Nephron progenitor cell (in vitro differentiated cells): ENCODE data around the gene SLK.

Experiments
- DNase-seq: peaks from one replicate; pipeline ENCODE4 v3.0.0; 2021
- H3K27ac Mint-ChIP-seq: 2 replicates; pipeline ENCODE4 v1.8.0; 2021; ENCODE audit warnings: mild to moderate bottlenecking, moderate library complexity, mixed read lengths
- H3K27me3 Mint-ChIP-seq: 2 replicates; pipeline ENCODE4 v1.8.0; 2021; ENCODE audit warnings: mild to moderate bottlenecking, low read depth, mixed read lengths; ENCODE audit not compliant: poor library complexity
- H3K36me3 Mint-ChIP-seq: 2 replicates; pipeline ENCODE4 v1.8.0; 2021; ENCODE audit warnings: low read depth, mixed read lengths
- H3K4me1 Mint-ChIP-seq: 2 replicates; pipeline ENCODE4 v1.8.0; 2021; ENCODE audit warnings: mixed read lengths
- H3K4me3 Mint-ChIP-seq: 2 replicates; pipeline ENCODE4 v1.8.0; 2021; ENCODE audit warnings: mild to moderate bottlenecking, moderate library complexity, mixed read lengths
- H3K9me3 Mint-ChIP-seq: 2 replicates; pipeline ENCODE4 v1.8.0; 2021; ENCODE audit warnings: mild to moderate bottlenecking, moderate library complexity, mixed read lengths
- CTCF ChIP-seq: fragments of 200-600 bp; sonication (generic); IDR thresholded peaks from 2 replicates; pipeline ENCODE4 v1.5.0; 2021; ENCODE audit warnings: antibody characterized with exemption

Gene SLK

GRCh38 chr10:104033401-104033930 lies 66.5 kb downstream of the SLK start:
- H3K4me3 Mint-ChIP-seq = no peak overlapping the region
- peaks cover 28% of the 10 kb centered on the region for H3K36me3 Mint-ChIP-seq
- TF ChIP-seq CTCF = no peak
- peaks cover 6% of the 10 kb centered on the region for H3K27me3 Mint-ChIP-seq
- peak overlapping the region; percentile 77 for H3K27ac Mint-ChIP-seq
- no peaks in the 10 kb centered on the region for H3K9me3 Mint-ChIP-seq
- no peak for DNase-seq
- peaks cover 12% of the 10 kb centered on the region for H3K4me1 Mint-ChIP-seq

GRCh38 chr10:104033966-104034365 lies 67.0 kb downstream of the SLK start:
- DNase-seq = no peak
- Mint-ChIP-seq H3K27me3 (peaks cover 6% of the 10 kb centered on the region), H3K27ac (peak overlapping the region; percentile 77), H3K4me3 (no peak overlapping the region), H3K4me1 (peaks cover 12% of the 10 kb centered on the region), H3K9me3 (no peaks in the 10 kb centered on the region), H3K36me3 (peaks cover 23% of the 10 kb centered on the region)
- TF ChIP-seq CTCF = no peak

GRCh38 chr10:104034401-104035193 lies 67.7 kb downstream of the SLK start:
- H3K4me3 Mint-ChIP-seq = no peak overlapping the region
- peak overlapping the region; percentile 50 for H3K27ac Mint-ChIP-seq
- no peaks in the 10 kb centered on the region for H3K9me3 Mint-ChIP-seq
- DNase-seq = no peak
- peaks cover 20% of the 10 kb centered on the region for H3K36me3 Mint-ChIP-seq
- peaks cover 7% of the 10 kb centered on the region for H3K27me3 Mint-ChIP-seq
- H3K4me1 Mint-ChIP-seq = peaks cover 12% of the 10 kb centered on the region
- no peak for TF ChIP-seq CTCF

GRCh38 chr10:104035194-104036068 lies 68.5 kb downstream of the SLK start:
- no peak overlapping the region for H3K4me3 Mint-ChIP-seq
- peaks cover 18% of the 10 kb centered on the region for H3K36me3 Mint-ChIP-seq
- TF ChIP-seq CTCF = no peak
- no peaks in the 10 kb centered on the region for H3K9me3 Mint-ChIP-seq
- no peak for DNase-seq
- H3K27me3 Mint-ChIP-seq = peaks cover 9% of the 10 kb centered on the region
- peaks cover 12% of the 10 kb centered on the region for H3K4me1 Mint-ChIP-seq
- H3K27ac Mint-ChIP-seq = no peak overlapping the region

- no peak for DNase-seq
- Mint-ChIP-seq H3K9me3 (no peaks in the 10 kb centered on the region), H3K36me3 (peaks cover 18% of the 10 kb centered on the region), H3K27me3 (peaks cover 9% of the 10 kb centered on the region), H3K27ac (no peak overlapping the region), H3K4me1 (peaks cover 12% of the 10 kb centered on the region), H3K4me3 (no peak overlapping the region)
- TF ChIP-seq CTCF = no peak
Observed at GRCh38 chr10:104036069-104036384, 69.1 kb downstream of the SLK start.
